ENCODE results near the gene ASB5. TPM values are rescaled to one million over a fixed set of nuclear protein-coding genes. Genes with fewer than 3 reads are reported as not detected.

ASB5 gene
- total and polyA plus RNA-seq, 2 donors from 2014 or later: 0.25 to 0.37 TPM

- DNase-seq: no peak
- Histone ChIP-seq H3K27ac (ENCODE audit: low read depth in 2 of 2, low read length in 2 of 2) (no peak overlapping the region), H3K4me1 (ENCODE audit: control insufficient read depth in 2 of 3, insufficient read depth in 2 of 3, low read depth in 1 of 3, low read length in 3 of 3) (no peaks in the 10 kb centered on the region), H3K36me3 (ENCODE audit: control insufficient read depth in 2 of 3, insufficient read depth in 3 of 3, low read length in 3 of 3) (no peaks in the 10 kb centered on the region), H3K4me3 (ENCODE audit: low read length in 3 of 3) (no peak overlapping the region), H3K27me3 (ENCODE audit: control insufficient read depth, insufficient read depth, low read length) (no peaks in the 10 kb centered on the region), H3K9me3 (ENCODE audit: control insufficient read depth in 2 of 3, insufficient read depth in 1 of 3, low read length in 3 of 3) (no peaks in the 10 kb centered on the region), H3K9ac (ENCODE audit: low read length in 3 of 3) (no peak overlapping the region)
- FAIRE-seq: no peak
- intact Hi-C loops (cut with DNase I): no loop called here
- TF ChIP-seq CTCF (IDR thresholded peaks at IDR 0.05; ENCODE audit: borderline replicate concordance, extremely low read depth, insufficient read depth): no peak
Measured at GRCh38 chr4:176193126-176193525, 75.9 kb downstream of the ASB5 start.

DNA sequence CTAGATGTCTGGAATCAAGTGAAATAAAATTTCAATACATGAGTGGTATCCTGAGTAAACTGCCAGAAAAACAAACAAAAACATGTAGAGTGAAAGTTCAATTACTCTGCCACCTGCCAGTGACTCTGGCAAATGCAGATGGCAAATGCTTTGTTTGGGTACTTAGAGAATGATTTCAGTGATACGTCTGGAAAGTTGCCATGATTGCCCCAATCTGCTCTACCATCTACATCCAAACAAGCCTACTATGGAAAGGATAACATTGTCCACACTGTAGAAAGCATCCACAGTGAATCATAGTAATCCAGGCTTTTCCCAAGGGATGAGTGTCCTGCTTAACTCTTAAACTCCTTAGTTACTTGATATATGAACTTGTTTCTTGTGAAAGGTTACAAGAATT is 77.0 kb downstream of the ASB5 start:
- H3K9me3 ChIP-seq (ENCODE audit: control insufficient read depth in 2 of 3, insufficient read depth in 1 of 3, low read length in 3 of 3): no peaks in the 10 kb centered on the region
- no peak overlapping the region for H3K9ac ChIP-seq (ENCODE audit: low read length in 3 of 3)
- no peaks in the 10 kb centered on the region for H3K4me1 ChIP-seq (ENCODE audit: control insufficient read depth in 2 of 3, insufficient read depth in 2 of 3, low read depth in 1 of 3, low read length in 3 of 3)
- DNase-seq (no peak), FAIRE-seq (no peak)
- no peaks in the 10 kb centered on the region for H3K36me3 ChIP-seq (ENCODE audit: control insufficient read depth in 2 of 3, insufficient read depth in 3 of 3, low read length in 3 of 3)
- intact Hi-C loops (cut with DNase I): no loop called here
- H3K27ac ChIP-seq (ENCODE audit: low read depth in 2 of 2, low read length in 2 of 2): no peak overlapping the region
- H3K27me3 ChIP-seq (ENCODE audit: control insufficient read depth, insufficient read depth, low read length): no peaks in the 10 kb centered on the region
- H3K4me3 ChIP-seq (ENCODE audit: low read length in 3 of 3): no peak overlapping the region
- no peak for TF ChIP-seq CTCF (IDR thresholded peaks at IDR 0.05; ENCODE audit: borderline replicate concordance, extremely low read depth, insufficient read depth)

DNA sequence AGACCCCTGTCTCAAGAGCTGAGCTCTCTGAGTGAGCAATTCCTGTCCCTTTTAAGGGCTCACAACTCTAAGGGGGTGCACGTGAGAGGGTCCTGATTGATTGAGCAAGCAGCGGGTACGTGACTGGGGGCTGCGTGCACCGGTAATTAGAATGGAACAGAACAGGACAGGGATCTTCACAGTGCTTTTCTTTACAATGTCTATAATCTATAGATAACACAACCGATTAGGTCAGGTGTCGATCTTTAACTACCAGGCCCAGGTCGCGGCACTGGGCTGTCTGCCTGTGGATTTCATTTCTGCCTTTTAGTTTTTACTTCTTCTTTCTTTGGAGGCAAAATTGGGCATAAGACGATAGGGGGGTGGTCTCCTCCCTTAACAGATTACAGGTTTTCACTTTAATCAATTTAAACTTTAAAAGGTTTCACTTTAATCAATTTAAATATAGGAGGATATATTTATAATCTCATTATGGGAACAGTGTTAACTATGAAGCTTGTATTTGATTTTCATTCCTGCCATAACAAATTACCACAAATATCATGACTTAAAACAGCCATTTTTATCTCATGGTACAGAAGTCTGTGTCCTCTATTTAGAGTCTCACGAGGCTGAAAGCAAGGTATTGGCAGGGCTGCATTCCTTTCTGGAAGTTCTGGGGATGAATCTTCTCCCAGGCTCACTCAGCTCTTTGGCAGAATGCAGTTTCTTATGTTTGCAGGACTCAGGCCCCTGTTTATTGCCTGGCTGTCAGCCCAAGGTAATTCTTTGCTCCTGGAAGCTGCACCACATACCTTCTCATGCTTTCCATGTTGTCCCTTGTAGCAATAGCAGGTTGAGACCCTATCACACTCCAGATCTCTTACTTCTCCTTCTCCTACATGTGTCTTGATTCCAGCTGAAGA is 78.9 kb downstream of the ASB5 start:
- DNase-seq: no peak
- H3K4me1 ChIP-seq (ENCODE audit: control insufficient read depth in 2 of 3, insufficient read depth in 2 of 3, low read depth in 1 of 3, low read length in 3 of 3): no peaks in the 10 kb centered on the region
- H3K4me3 ChIP-seq (ENCODE audit: low read length in 3 of 3): no peak overlapping the region
- no peak for FAIRE-seq
- no peak overlapping the region for H3K9ac ChIP-seq (ENCODE audit: low read length in 3 of 3)
- intact Hi-C loops (cut with DNase I): no loop called here
- no peaks in the 10 kb centered on the region for H3K27me3 ChIP-seq (ENCODE audit: control insufficient read depth, insufficient read depth, low read length)
- no peaks in the 10 kb centered on the region for H3K9me3 ChIP-seq (ENCODE audit: control insufficient read depth in 2 of 3, insufficient read depth in 1 of 3, low read length in 3 of 3)
- H3K36me3 ChIP-seq (ENCODE audit: control insufficient read depth in 2 of 3, insufficient read depth in 3 of 3, low read length in 3 of 3): no peaks in the 10 kb centered on the region
- TF ChIP-seq CTCF (IDR thresholded peaks at IDR 0.05; ENCODE audit: borderline replicate concordance, extremely low read depth, insufficient read depth): no peak
- H3K27ac ChIP-seq (ENCODE audit: low read depth in 2 of 2, low read length in 2 of 2): no peak overlapping the region

All from kidney (tissue), 14 donors.